ENCODE data around the gene PRAC2.
A peak's percentile ranks its signal among the peaks of the same experiment; 100 is the strongest.

Gene PRAC2

DNA sequence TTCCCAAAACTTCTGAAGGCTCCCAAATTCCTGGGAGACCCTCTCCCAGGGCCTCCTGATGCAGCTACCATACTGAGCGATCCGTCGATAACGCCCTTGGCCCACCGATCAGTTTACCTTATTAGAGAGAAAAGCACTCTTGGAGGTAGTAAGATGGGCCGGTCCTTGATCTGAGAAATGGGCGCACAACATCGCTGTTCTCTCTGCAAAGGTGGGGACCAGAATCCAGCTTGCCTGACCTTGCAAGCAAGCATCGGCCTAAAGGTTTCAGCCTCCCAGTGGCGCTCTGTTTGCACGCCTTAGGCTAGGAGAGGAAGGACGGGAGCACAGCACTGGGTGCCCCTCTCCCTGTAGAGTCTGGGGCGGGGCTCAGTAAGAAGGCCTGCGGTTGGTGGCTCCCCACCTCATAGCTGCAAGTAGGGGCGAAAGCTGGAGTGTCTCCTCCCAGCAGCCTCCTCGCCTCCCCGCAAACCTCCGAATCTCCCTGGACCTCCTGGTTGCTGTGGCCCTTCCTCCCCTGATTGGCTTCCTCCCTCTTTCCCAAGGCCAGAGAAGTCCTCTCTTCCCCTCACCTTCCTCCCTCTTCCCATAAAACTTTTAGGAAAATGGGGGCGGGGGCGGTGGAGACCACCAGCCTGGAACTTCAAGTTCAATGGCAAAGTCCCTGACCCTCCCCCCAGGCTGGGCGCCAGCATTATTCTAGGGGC, 631 bp upstream of the PRAC2 start, which contains the start of gene PRAC1:
TSS of gene PRAC1 (minus strand) at position 318 of the 707 bp plus-strand sequence. CDS start at position 192, 126 bp downstream.
- TF ChIP-seq, protein P1, sequence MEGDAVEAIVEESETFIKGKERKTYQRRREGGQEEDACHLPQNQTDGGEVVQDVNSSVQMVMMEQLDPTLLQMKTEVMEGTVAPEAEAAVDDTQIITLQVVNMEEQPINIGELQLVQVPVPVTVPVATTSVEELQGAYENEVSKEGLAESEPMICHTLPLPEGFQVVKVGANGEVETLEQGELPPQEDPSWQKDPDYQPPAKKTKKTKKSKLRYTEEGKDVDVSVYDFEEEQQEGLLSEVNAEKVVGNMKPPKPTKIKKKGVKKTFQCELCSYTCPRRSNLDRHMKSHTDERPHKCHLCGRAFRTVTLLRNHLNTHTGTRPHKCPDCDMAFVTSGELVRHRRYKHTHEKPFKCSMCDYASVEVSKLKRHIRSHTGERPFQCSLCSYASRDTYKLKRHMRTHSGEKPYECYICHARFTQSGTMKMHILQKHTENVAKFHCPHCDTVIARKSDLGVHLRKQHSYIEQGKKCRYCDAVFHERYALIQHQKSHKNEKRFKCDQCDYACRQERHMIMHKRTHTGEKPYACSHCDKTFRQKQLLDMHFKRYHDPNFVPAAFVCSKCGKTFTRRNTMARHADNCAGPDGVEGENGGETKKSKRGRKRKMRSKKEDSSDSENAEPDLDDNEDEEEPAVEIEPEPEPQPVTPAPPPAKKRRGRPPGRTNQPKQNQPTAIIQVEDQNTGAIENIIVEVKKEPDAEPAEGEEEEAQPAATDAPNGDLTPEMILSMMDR (IDR thresholded peaks at IDR 0.05; ENCODE audit: low read depth, low read length, missing control alignments) = no peak
- no peak for DNase-seq (ENCODE audit: extremely low read depth, low read depth)
- H3K4me3 ChIP-seq (replicated peaks; ENCODE audit: low read depth, low read length) = 0 out of 2 replicates have a peak within 1 kb of the TSS, but pooled peaks have one; percentile 3

DNA sequence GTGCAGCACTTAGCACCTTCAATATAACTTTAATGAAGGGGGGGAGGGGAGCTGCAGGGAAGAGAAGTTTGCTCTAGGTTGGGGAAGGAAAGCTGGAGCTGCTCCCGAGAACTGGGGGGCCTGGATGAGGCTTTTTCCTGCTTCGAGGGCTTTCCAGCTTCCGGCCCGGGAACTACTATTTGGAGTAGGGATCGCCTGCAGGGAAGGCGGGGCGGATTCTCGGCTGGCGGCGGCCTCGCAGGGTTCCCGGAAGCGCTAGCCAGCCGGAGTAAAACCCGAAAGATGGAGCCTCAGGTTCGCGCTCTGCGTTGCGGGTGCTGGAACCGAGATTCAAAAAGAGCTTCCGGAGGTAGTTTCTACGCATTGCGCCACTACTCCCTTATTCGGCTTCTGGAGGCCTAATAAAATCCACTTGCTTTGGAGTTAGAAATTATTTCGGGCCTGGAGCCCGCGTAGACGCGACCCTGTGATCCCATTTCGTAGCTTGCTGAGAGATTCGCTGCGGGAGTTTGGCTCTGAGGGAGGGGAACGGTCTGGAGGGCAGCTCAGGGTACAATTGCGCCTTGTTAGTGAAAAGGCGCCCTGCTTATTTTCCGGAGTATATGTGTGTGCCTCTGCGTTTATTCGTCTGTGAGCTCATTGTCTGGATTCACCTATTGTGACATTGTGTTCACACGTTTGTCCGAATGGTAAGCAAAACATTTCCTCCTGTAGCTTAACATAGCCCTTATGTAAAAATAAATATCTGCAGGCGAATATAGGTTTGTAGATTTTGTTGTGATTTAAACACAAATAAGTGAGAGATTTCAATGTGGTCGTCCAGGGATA, 652 bp downstream of the PRAC2 start:
- DNase-seq (ENCODE audit: extremely low read depth, low read depth) = no peak
- 0 out of 2 replicates have a peak overlapping the region, but pooled peaks have one; percentile 3 for H3K4me3 ChIP-seq (replicated peaks; ENCODE audit: low read depth, low read length)
- TF ChIP-seq, protein P1 (IDR thresholded peaks at IDR 0.05; ENCODE audit: low read depth, low read length, missing control alignments) = no peak

DNA sequence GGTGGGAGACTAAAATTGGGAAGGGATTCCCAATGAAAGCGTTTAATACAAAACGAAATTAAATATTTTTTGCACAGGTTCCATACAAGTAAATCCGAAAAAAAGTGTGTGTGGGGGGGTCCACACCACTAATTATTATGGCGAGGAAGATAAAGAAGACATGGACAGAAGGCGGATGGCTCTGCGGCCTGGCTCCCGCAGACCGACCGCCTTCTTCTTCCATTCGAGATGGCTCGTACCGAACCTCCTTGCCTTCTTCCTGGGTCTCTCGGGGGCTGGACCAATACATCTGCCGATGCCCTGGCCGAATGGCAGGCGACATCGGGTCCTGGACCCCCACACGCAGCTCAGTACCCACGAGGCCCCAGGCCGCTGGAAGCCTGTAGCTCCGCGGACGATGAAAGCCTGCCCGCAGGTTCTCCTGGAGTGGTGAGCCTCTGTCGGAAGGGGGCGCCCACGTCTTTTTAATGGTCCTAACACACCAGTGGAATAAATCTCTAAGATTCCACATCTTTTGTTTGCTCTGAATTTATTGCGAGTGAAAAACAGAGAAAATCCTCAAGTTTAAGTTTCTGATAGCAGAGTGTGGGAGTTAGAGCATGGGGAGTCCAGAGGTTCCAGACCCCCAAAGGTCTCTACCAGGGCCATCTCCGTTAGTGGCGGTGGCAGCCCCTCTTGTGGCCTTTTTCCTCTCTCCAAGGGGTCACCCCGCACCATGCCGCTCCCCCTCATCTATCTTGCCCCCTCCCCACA, 1.4 kb downstream of the PRAC2 start:
- TF ChIP-seq, protein P1 (IDR thresholded peaks at IDR 0.05; ENCODE audit: low read depth, low read length, missing control alignments) = peak; percentile 76
- DNase-seq (ENCODE audit: extremely low read depth, low read depth) = peak; percentile 19
- no peak overlapping the region for H3K4me3 ChIP-seq (replicated peaks; ENCODE audit: low read depth, low read length)

DNA sequence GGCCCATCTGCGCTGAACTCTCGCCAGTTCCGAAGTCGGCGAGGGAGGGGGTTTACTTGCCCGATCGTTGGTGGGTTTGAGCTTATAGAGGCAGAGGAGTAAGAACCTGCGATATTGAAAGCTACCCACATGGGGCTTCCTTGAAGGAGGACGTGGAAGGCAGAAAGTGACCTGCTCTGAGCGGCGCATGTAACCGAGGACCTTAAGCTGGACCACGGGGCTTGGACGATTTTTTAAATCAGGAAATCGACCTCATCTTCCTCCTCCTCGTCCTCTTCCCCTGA, 2.0 kb downstream of the PRAC2 start:
- no peak for DNase-seq (ENCODE audit: extremely low read depth, low read depth)
- H3K4me3 ChIP-seq (replicated peaks; ENCODE audit: low read depth, low read length) = no peak overlapping the region
- TF ChIP-seq, protein P1 (IDR thresholded peaks at IDR 0.05; ENCODE audit: low read depth, low read length, missing control alignments) = no peak

DNA sequence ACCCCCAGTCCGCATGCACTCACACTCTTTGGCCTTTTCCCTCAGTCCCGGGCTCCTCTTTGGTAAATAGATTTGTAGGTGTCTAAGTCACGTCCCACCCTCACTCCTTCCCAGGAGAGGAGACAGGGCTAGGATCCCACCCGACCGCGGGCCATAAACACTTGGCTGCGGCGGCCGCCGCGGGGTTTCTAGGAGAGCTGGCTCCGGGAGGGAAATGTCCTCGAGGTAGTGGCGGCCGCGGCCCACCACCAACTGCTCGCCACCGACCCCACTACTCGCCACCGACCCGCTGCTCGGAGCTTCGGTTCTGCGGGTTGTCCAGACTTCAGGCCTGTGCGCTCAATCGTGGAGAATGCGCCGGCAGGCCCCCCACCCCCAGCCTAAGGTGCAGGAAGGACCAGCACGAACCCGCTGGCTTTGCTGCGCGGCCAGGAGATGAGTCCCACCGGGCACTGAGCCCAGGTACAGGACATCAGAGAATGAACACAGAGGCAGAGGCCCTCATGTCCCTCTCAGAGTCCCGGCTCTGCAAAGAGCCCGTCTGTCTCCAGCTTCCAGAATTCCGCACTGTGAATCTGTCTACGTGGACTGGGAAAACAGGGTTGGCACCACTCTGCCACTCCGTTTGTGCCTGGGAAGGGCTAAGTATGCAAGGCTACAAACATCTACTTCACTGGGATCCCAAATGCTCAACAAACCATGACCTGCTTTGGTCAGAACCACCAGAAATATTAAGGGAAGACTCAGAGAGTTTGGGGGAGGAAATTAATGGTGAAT, 2.5 kb downstream of the PRAC2 start:
- TF ChIP-seq, protein P1 (IDR thresholded peaks at IDR 0.05; ENCODE audit: low read depth, low read length, missing control alignments) = no peak
- DNase-seq (ENCODE audit: extremely low read depth, low read depth) = no peak

More for the DNA sequence above, 2.5 kb downstream of the PRAC2 start:
- H3K4me3 ChIP-seq (replicated peaks; ENCODE audit: low read depth, low read length) = no peak overlapping the region
